OCI-M1 (cell line): ENCODE results near the gene LTBP1.
"Not testable (repeated sequence)": the region's sequence is repeated elsewhere in the genome, so short reads cannot be mapped to it uniquely, and the experiment has no call there.

Experiments
- DNase-seq: peaks from one replicate; lab custom pipeline; 2025; lab: John Stamatoyannopoulos, UW

Gene LTBP1

GRCh38 chr2:33347856-33348255 lies 401.1 kb downstream of the LTBP1 start:
- DNase-seq = no peak

- DNase-seq = no peak
Observed at GRCh38 chr2:33350632-33351031, 403.9 kb downstream of the LTBP1 start.

- no peak for DNase-seq
Observed at GRCh38 chr2:33351781-33352180, 405.0 kb downstream of the LTBP1 start.

GRCh38 chr2:33354981-33355380 lies 408.2 kb downstream of the LTBP1 start:
- DNase-seq = no peak

- DNase-seq = no peak
Observed at GRCh38 chr2:33358878-33359277, 412.1 kb downstream of the LTBP1 start.

GRCh38 chr2:33363325-33364298 lies 416.9 kb downstream of the LTBP1 start:
- DNase-seq = no peak

GRCh38 chr2:33365264-33365970 lies 418.7 kb downstream of the LTBP1 start:
- DNase-seq = no peak

- no peak for DNase-seq
Observed at GRCh38 chr2:33366473-33366872, 419.7 kb downstream of the LTBP1 start.

- not testable (repeated sequence) for DNase-seq
Observed at GRCh38 chr2:33368524-33368923, 421.8 kb downstream of the LTBP1 start.

GRCh38 chr2:33369191-33369590 lies 422.4 kb downstream of the LTBP1 start:
- no peak for DNase-seq

GRCh38 chr2:33370636-33371265 lies 424.0 kb downstream of the LTBP1 start:
- DNase-seq = no peak

GRCh38 chr2:33371304-33372090 lies 424.7 kb downstream of the LTBP1 start:
- DNase-seq = no peak

- peak; percentile 50 for DNase-seq
Observed at GRCh38 chr2:33372940-33373553, 426.3 kb downstream of the LTBP1 start.

GRCh38 chr2:33373986-33374385 lies 427.2 kb downstream of the LTBP1 start:
- DNase-seq = no peak

- DNase-seq = no peak
Observed at GRCh38 chr2:33375054-33375453, 428.3 kb downstream of the LTBP1 start.

- no peak for DNase-seq
Observed at GRCh38 chr2:33377048-33377447, 430.3 kb downstream of the LTBP1 start.

GRCh38 chr2:33378556-33379210 lies 431.9 kb downstream of the LTBP1 start:
- no peak for DNase-seq

GRCh38 chr2:33380001-33380609 lies 433.4 kb downstream of the LTBP1 start:
- DNase-seq = peak; percentile 50

GRCh38 chr2:33380719-33381118 lies 434.0 kb downstream of the LTBP1 start:
- no peak for DNase-seq

GRCh38 chr2:33381301-33381858 lies 434.6 kb downstream of the LTBP1 start:
- no peak for DNase-seq
